Superior temporal gyrus (tissue), 1 donor: ENCODE results near the gene HES4.
A peak's percentile ranks its signal among the peaks of the same experiment; 100 is the strongest.
"Not testable (repeated sequence)": the region's sequence is repeated elsewhere in the genome, so short reads cannot be mapped to it uniquely, and the experiment has no call there.

Experiments
- DNase-seq: peaks from one replicate; pipeline ENCODE4 v3.0.0-alpha.2; 2016; ENCODE audit errors: extremely low spot score

HES4 gene

DNA sequence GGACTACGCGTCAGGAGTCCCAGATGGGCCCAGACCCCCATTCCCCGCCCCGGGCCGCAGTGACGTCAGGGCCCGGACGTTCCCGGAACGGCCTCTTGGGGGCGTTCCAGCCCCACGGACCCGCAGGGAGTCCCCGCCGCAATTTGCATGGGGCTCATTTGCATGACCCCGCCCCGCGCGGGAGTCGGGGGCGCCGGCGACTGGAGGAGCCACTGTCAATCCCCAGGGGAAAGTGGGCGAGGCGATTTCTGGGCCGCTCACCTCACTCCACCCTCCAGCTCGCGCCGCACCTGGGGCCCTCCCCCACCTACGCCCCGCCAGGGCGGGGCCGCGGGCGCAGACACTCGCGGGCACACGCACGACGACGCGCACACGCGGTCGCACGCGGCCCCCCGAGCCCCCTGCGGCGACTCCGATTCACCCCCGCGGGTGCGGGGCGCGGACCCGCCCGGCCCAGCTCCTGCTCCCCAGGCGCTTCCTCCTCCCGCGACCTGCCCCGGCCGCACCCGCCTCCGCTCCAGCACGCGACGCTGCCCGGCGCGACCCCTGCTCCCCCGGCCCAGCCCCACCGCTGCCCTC, 33.2 kb upstream of the HES4 start:
- DNase-seq = peak; percentile 90

DNA sequence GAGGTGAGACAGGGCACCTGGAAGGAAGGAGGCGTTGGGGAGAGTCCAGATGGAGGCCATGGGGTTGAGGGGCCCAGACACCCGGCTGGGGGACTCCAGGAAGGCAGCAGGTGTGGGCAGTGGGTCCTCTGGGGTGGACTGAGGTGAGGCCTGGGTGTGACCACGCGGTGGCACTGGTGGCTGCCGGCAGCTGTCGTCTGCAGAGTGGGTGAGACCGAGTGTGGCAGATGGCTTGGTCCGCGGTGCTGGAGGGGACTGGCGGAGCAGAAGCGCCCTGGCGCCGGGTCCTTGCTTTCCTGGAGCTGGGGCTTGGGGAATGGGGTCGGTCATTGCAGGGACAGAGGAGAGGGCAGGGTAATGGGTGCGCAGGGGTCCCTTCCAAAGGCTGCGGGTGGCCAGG, 32.5 kb upstream of the HES4 start:
- no peak for DNase-seq

DNA sequence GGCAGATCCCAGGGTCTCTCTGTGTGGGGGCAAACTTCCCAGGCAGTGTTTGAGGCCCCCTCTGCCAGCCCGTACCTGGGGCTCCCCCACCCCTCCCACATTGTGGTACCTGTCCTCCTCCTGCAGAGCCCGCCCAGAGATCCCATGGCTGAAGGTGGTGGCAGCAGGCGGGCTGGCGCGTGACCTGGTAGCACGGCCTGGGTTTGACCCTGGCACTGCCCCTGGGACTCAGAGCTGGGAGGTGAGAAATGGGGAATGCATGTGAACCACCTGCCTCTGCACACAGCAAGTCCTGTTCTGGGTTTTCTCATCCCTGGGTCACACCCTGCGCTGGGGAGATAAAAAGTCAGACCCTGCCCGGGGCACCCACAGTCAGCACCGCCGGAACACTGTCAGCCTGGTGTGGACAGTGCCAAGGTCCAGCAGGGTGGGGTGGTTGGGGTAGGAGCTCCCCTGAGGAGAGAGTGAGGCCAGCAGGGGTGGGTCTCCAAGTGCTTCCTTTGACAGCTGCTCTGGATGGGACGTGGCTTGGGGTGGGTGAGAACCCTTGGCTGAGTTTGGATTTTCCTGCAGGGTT, 31.9 kb upstream of the HES4 start:
- DNase-seq = no peak

DNA sequence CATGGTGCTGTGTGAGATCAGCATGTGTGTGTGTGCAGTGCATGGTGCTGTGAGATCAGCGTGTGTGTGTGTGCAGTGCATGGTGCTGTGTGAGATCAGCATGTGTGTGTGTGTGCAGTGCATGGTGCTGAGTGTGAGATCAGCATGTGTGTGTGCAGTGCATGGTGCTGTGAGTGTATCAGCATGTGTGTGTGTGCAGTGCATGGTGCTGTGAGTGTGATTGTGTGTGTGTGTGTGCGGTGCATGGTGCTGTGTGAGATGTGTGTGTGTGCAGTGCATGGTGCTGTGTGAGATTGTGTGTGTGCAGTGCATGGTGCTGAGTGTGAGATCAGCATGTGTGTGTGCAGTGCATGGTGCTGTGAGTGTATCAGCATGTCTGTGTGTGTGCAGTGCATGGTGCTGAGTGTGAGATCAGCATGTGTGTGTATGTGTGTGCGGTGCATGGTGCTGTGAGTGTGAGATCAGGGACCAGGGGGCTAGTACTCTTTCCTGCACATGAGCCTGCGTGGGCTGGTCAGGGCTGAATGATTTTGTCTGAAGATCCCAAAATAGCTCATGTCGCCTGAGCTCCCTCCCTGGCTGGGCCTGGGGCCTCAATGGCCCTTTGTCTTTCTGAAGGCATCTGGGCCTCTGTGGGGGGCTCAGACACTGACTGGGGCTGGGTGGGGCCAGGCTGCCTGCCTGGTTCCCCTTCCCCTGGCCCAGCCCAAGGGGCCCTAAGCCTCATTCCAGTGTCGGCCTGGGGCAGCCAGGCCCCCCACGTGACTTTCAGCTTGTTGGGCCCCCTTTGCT, 31.2 kb upstream of the HES4 start:
- DNase-seq = not testable (repeated sequence)

DNA sequence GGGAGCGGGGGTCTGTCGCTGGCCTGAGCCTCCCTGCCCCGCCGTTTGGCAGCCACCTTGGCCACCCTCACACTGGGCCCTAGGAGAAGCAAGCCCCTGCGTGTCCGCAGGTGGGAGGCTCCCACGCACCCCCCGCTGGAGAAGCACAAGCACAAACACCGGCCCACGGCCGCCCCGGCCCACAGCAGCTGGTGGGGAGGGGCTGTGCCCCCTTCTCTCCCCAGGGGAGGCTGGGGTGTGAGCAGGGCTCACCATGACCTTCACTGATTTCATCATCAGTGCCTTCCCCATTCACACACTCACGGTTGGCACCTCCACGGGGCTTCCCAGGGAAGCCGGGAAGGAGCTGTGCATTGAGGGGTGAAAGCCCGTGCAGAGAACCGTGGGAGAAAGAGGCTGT, 27.9 kb upstream of the HES4 start:
- no peak for DNase-seq

DNA sequence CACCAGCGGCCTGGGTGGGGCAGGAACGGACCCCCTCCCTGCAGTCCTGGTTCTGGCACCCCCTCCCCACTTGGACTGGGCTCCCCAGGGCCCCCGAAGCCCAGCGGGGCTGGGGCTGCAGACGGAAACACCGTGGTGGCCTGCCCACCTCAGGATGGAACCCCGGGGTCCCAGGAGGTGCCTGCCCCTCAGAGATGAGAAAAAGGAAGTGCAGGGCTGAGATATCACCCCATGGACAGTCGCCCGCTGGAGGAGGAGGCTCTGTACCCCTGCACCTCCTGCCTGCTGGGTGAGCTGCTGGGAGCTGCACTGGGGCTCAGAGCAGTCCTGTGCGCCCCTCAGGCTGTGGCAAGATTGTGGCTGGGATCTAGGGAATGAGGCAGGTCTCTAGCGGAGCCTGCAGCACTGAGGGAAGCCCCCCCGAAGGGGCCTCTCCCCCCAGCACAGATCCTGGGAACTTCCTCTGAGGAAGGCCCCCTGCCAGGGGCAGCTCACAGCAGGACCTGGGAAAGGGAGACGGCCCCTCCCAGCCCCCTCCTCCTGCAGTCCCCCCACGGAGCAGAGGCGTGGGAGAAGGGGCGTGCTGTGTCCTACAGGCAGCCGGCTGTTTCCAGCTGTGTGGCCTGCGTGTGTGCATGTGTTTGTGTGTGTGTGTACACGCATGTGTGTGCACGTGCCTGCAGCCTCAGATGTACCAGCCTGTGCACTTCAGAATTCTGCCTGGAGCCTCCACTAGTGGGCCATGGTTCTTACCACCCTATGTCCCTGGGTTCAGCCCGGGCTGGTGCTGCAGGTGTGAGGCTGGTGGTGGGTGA, 26.9 kb upstream of the HES4 start:
- DNase-seq = no peak

DNA sequence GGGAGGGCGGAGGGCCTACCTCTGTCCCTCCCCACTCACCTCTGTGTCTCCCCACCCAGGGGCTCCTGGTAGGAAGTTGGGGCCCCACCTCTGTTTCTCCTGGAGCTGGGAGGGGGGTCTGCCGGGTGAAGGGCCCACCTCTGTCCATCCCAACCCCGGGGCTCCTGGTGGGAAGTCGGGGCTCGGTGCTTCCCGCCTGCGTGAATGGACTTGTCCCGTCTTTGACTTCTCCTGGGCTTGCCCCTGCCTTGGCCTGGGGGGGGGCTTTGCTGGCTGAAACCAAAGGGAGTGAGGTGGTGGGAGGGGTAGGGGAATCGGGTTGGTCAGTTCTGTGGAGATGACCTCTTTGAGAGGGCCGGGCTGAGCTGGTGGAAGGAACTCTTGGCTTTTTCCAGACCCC, 25.8 kb upstream of the HES4 start:
- DNase-seq = no peak

DNA sequence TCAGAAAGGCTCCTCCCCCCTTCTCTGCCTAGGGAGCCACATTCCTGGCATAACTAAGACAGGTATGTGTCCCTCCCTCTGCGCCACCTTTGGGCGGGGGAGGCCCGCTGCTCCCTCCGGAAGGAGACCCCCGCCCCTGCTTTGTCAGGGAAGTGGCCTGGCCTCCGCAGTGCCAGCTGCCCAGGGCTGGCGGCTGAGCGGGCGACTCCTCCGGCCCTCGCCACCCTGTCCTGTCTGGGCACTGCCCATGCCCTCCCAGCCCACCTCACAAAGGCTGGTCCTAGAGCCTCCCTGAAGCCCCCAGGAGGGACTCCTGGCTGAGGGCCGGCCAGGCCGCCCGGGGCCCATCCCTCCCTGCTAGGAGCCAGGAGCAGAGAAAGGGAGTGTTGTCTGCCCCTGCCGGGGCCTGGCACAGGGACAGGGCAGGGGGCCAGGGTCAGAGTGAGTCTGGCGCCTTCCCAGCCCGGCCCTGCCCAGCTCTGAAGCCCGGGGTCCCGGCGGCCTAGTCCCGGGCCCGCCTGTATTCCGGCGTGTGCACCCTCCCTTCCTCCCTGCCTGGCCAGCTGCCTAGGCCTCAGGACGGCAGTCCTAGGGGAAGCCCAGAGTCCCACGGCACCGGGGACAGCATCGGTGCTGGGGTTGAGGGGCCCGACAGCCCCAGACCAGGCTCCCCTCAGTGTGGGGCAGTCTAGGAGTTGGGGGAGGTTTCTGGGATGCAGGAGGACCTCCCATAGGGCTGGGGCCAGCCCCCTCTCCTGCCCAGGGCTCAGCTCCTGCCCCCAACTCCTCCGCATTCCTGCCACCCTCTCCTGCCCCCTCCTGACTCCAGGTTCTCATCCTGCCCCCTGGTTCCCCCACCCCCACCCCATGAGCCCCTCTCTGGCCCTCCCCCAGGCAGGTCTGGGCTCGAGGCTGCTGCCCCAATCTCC, 25.1 kb upstream of the HES4 start:
- DNase-seq = no peak

DNA sequence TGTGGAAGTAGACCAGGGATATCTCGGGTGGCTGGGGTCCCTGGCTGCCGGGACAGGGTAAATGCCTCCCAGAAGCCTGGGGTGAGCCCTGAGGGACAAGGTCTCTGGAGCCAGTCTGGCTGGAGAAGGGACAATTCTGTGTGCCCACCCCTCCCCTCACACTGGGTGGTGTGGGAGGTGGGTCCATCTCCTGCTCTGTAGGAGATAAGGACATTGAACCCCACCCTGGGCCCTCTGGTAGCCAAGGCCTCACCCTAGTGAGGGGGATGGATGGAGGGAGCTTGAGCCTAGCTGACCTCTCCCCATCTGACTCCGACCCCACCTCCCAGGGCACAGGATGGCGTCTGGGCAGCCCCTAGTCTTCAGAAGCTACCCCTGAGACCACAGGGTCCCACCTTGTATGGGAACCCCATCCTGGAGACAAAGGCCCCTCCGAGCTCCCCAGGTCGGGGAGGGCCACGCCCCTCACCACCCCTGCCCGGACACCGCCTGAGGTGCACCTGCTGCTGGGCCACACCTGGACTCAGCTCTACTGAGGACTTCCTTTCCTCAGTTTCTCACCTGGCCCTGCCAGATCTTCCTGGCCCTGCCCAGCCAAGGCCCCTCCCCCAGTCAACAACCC, 24.4 kb upstream of the HES4 start:
- no peak for DNase-seq

DNA sequence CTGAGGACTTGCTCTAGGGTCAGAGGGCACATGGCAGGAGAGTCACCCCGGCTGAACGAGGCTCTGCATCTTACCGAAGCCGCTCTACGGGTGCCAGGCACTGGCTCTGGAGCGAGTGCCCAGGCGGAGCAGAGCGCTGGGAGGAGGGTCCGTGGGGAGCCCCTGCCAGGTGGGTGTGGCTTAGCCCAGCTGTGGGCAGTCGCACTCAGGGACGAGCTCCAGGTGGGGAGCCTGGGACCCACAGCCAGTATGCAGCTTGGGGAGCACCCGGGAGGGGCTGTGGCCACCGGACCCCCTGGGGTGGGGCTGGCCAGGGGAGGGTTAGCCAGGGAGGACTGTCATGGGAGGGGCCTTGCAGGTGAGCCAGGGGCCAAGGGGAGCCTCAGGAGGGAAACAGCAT, 23.8 kb upstream of the HES4 start:
- no peak for DNase-seq

DNA sequence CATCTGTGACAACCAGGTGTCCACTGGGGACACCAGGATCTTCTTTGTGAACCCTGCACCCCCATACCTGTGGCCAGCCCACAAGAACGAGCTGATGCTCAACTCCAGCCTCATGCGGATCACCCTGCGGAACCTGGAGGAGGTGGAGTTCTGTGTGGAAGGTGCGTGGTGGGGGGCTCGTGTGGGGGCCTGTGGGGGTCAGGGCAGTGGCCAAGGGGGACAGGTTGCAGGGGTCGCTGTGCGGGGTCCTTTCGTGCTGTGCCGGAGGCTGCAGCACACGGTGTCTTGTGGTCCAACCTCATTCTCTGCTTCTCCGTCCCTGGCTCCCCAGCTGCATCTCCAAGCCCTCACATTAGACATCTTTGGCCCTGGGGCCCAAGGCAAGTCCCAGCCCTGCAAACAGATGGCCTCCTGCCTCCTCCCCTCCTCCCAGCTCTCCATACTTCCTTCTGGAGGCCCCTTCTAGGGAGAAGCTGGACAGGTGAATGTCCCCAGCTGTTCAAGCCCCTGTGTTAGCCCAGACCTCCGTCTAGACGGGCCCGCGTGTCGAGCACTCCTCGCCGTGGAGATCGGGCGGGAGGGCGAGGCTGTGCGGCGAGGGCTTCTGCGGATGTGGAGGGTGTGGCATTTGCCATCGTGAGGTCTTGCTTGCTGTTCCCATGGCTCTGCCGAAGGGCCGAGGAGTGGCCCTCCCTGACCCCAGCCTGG, 22.6 kb upstream of the HES4 start:
- no peak for DNase-seq

DNA sequence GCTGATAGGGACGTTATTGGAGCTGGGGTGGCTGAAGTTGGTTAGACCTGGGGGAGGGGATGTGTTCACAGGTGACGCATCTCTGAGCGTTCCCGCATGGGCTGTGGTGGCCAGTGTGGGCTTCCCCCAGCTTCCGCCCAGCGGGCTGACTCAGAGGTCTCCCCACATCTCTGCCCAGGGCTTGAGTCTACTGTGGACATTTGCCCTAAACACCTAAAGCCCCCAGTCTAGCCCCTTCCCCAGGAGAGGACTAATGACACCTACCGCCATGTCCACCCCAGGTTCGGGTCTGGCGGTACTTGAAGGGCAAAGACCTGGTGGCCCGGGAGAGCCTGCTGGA, 22.0 kb upstream of the HES4 start:
- no peak for DNase-seq

DNA sequence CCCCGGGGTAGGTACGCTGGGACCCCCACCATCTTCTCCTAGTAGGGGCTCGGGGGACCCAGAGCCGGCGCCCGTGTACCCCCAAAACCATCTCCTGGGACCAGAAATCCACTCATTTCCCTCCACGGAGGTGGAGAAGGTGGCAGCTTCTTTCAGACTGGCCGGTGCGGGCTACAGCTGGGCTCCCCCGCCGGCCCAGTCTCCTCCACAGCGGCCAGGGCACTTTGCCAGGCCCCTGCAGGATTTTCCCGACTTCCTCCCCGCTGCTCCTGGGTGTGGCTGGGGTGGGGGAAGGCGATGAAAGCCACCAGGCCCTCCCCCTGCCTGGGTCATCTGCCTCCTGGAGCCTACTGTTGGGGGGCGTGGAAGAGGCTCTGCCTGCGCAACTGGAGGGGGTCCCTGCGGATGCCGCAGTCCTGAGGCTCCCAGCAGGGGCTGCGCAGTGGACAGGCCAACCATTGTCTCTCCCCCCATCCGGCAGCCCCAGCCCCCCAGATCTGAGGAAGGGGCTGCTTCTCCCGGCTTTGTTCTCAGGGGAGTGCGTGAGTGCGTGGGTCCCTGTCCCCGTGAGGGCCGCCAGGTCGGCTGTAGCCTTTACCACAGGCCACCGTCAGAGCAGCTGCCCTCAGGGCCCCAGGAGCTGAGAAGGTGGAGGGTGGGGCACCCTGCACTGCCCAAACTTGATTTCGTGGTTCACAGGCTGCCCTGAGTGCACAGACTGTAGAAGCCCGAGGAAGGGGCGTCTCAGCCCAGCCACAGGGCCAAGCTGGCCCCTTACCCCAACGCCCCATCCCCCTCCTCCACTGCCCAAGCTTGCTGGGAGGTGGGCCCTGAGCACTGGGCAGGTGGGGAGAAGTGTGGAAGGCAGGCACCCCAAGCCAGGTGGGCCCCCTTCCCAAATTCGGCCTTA, 21.4 kb upstream of the HES4 start:
- no peak for DNase-seq

DNA sequence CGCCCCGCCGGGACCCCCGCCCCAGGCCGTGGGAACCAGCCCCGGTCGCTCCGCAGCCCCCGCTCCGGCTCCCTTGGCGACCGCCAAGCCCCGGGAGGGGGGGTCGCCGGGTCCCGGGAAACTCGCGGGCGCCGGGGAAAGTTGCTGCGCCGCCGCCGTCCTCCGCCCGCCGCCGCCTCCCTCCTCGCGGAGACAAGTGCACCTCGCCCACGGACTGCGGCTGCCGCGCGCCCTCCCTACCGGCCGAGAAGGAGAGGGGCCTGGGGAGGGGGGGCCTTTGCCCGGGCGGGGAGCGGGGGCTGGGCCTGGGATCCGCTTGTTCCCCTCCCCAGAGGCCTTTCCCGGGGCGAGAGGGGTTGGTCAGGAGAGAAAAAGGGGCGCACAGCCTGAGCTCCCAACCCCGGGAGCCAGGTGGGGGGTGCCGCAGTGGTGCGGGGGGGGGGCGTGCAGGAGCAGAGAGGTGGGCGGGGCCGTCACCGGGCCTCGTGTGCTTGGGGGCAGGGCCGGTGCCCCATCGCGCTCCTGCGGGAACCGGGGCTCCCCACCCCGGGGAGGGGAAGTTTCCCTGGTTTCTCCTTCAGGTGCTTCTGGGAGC, 20.6 kb upstream of the HES4 start:
- DNase-seq = no peak

DNA sequence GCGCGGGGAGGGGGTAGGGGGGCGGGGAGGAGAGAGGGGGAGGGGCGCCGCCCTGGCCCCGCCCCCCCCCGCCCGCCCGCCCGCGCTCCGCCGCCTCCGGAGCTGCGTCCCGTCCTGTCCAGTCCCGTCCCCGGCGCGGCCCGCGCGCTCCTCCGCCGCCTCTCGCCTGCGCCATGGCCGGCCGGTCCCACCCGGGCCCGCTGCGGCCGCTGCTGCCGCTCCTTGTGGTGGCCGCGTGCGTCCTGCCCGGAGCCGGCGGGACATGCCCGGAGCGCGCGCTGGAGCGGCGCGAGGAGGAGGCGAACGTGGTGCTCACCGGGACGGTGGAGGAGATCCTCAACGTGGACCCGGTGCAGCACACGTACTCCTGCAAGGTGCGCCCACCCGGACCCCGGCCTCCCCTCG, 20.1 kb upstream of the HES4 start, which contains the start of gene AGRN:
AGRN (plus strand) TSS at position 121 of the 405 bp plus-strand sequence; CDS start at position 174, 53 bp downstream.
- DNase-seq = no peak

DNA sequence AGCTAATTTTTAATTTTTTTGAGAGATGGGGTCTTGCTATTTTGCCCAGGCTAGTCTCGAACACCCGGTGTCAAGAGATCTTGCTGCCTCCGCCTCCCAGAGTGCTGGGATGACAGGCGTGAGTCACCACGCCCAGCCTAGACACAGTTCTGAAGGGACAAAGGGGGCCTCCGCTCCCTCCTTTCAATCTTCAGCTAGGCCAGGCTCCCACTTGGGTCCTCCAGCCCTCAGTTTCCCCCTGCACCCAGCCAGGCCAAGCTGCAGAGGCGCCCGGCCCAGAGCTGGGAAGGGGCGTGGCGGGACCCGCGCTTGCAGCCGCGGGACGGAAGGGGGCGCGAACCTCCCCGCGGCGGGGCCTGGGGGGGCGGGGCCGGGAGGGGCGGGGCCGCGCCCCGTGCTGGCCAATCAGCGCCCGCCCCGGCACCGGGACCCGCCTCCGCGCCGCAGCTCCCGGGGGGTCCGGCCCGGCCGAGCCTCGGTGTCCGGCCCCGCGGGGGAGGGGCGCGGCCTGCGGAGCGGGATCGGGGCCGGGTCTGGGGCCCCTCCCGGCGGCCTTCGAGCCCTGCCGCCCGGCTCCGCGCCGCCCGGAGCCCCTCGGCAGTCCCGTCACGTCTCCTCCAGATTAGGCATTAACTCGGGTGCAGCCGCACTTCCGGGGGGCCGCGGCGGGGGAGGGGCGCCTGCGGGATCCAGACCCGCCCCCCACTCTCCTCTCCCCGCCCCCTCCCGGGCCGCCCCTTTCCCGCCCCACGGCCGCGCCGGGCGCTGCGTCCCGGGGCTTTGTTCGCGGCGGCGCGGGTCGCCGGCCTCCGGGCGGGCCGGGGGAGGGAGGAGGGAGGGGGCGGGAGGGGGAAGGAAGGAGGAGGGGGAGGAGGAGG, 19.5 kb upstream of the HES4 start:
- peak; percentile 72 for DNase-seq

DNA sequence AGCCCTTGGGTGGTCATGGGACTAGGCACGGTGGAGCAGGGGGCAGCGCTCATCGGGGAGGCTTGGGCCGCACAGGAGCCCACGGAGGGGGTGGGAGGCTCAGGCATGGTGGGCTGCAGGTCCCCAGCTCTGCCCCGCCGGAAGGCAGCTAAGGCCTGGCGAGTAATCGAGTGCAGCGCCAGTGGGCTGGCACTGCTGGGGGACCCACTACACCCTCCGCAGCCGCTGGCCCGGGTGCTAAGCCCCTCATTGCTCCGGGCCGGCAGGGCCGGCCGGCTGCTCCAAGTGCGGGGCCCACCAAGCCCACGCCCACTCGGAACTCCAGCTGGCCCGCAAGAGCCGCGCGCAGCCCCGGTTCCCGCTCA, 18.4 kb upstream of the HES4 start:
- DNase-seq = not testable (repeated sequence)
